Right ventricle myocardium inferior (tissue), 1 donor: ENCODE data around the gene KIF5C. TPM values are rescaled to one million over a fixed set of nuclear protein-coding genes. Genes with fewer than 3 reads are reported as not detected.

Experiments
- ATAC-seq: fragments of 200-7000 bp; cut with Tn5 transposase; one replicate; pipeline ENCODE4 v1.9.1; 2020; ENCODE audit warnings: mild to moderate bottlenecking, moderate library complexity
- DNase-seq: peaks from one replicate; pipeline ENCODE4 v3.0.0; 2021; ENCODE audit errors: missing footprints
- intact Hi-C: fragments of 100-400 bp; cut with DNase I; formaldehyde crosslinking; loops from one replicate; pipeline ENCODE4 v1.11.0; 2022
- total RNA-seq: library from RNA; stranded (reverse); fragmentation: NEBNext Ultra II Directional; extraction: Animal tissue kit (Norgen Biotek cat#: 25700); gene quantifications from one replicate; pipeline ENCODE4 v1.2.1, GENCODE V29; 2021
- donor health status: DM: no; HTN: yes; CAD: no; lungs with severe emphysema.

KIF5C gene
- total RNA-seq, 1 donor from 2014 or later = 0.87 TPM

DNA sequence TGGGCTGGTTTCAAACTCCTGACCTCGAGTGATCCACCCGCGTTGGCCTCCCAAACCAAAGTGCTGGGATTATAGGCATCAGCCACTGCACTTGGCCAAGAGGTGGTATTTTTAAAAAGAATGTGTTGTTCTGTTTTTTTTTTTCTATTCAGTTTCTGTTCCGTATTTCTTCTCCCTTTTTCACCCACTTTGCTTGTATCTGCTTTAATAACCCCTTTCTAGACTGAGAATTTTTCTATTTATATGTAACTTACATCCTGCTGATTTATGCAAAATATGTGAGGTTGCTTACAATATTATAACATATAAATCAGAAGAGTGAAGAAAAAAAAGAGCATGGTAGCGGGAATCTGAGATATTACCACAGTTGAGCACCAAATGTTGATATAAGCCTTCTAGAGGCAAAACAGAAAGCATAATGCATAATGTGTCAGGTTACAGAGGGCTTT is 146.3 kb downstream of the KIF5C start:
- DNase-seq = no peak
- no peak for ATAC-seq
- intact Hi-C loops = loop anchor here (10.0 kb wide), 1 partner anchor 294 kb away; no protein-coding TSS in a partner anchor

DNA sequence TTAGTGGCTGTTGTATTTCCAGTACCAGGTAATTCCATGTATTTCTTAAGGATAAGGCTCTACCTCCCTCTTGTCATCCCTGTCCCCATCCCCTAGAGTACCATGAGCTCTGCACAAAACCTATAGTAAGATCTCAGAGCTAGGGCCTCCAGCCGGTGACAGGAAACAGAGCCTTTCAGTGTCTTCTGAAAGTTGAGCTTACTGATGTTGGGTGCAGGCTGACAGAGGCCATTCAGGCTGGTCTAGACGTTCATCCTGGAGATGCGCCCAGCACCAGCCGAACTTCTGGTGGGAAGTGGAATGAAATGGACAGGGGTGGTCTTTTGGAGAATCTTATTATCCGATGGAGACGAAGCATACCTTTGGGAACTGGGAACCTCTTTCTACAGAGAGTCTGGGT is 146.7 kb downstream of the KIF5C start:
- DNase-seq (no peak), ATAC-seq (no peak)
- intact Hi-C loops = loop anchor here (10.0 kb wide), 1 partner anchor 293 kb away; no protein-coding TSS in a partner anchor

DNA sequence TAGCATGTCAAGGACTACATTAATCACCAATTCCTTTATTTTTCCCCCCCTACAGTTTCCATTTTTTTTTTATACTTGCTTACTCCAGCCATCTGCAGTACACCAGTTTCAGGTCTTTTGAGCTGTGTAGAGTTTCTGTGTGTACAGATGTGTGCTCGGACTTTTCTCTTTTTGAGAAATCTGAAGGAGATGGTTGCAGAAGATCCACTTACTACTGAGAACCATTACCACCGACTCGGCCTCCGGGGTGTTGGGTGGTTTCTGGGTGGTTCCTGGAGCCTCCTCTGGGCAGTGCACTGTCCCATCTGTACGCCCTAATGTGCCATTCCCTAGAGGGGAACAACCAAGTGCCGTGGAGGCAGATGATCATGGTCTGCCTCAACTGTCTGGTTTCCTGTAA is 148.1 kb downstream of the KIF5C start:
- ATAC-seq (no peak), DNase-seq (no peak)
- intact Hi-C loops = loop anchor here (10.0 kb wide), 1 partner anchor 292 kb away; no protein-coding TSS in a partner anchor

DNA sequence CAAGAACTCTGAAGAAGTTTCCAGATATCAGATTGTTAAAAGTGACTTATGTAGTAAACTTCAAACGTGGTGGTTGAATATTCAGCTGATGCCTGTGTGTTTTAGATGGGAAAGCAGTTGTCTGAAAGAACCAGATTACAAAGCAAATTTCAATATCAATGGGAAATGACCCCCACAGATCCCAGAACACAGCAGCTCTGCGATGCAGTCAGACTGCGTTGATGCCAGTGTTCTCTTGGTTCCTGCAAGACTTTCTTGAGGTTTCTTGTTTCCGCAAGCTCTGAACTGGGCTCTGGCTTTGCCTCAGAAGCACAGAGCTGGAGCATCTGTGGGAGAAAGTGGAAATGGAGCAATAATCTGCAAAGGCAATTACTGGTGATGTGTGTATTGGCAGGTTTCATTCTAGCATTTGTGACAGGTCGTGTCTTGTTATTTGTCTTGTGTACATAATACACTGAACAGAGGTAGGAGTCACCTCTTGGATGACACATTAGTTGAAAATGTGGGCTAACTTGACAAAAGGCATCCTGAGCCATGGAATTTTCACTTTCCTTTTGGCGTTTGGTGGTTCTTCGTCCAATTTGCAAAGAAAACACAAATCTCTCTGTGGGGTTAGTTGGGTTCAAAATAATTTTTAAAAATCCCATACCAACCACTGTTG is 152.7 kb downstream of the KIF5C start:
- DNase-seq = no peak
- intact Hi-C loops = loop anchor here (10.0 kb wide), 1 partner anchor 287 kb away; no protein-coding TSS in a partner anchor
- no peak for ATAC-seq

DNA sequence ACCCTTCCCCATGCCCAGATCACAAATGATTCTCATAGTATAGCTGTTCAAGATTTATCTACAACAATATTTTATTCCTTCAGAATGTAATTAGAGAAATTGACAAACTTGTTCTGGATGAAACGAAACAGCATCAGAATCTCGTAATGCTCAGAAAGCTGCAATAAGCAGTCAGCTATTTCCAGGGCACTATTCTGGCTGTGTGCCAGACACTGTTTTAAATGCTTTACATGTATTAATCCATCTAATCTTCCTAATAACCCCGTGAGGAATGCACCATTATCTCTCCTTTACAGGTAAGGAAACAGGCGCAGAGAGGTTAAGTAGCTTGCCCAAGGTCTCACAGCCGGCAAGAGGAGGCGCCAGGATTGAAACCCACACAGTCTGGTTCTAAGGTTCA is 153.3 kb downstream of the KIF5C start:
- no peak for ATAC-seq
- intact Hi-C loops = loop anchor here (10.0 kb wide), 1 partner anchor 286 kb away; no protein-coding TSS in a partner anchor
- no peak for DNase-seq

DNA sequence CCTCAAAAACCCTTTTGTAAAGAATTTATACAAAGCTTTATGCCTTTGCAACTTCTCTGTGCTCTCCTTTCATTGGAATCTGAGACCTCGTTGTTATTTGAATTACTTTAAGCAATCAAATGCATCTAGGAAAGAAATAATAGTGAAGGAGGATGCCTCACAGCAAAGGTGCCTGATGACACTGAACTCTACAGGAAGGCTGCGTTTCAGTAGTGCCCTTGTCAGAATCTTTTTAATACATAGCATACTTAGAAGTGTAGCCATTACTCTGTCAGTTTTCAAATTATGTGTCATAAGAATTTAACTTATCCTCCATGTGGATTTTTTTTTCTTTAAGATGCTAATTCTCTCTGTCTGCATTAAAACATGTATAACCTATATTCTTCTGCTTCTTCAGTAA is 153.9 kb downstream of the KIF5C start:
- intact Hi-C loops = loop anchor here (10.0 kb wide), 1 partner anchor 286 kb away; no protein-coding TSS in a partner anchor
- DNase-seq (no peak), ATAC-seq (no peak)

DNA sequence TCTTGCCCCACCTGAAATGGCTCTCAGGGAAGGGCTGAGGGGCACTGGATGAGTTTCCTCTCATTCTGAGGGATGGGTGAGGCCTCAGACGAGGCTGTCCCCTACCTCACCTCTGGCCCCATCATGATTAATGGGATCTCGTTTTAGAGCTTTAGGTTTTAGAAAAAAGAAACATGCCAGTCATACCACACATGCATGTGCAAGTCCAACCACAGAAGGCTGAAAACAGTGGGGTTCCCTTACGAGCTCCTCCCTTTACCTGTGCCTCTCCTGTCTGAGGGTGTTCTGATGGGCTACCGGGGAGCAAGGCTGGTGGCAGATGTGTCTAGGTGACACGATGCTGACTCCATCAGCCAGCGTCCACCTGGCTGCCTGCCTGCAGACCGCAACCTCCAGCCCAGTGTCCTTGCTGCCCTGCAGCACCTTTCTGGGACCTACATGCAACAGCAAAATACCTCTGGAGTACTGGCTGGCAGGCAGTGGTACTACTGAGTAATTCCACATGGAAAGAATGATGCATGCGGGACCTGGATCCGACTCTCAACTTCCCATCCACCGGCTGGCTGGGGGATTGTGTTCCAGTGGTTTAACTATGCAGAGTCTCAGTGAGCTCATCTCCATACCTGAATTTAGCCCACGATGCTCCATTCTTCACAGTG is 154.4 kb downstream of the KIF5C start:
- ATAC-seq = no peak
- no peak for DNase-seq

DNA sequence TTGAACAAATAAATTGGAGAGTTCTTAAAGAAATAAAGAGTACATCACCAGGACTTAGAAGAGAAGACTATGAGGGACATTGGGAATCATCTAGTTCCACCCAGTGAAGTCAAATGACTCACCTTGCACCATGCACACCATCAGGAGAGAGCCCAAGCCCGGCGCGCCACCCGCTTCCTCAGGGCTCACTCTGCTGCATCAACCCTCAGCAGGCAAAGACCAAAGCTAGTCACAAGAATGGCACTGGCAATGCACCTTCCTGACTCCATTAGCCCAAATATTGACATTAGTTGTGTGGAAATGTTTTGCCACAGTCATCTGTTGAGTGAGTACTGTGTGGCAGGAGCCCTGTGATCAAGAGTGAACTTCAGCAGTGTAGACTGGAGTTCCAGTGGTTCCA is 156.4 kb downstream of the KIF5C start:
- ATAC-seq = no peak
- no peak for DNase-seq
- intact Hi-C loops = no loop called here

More for the DNA sequence above, 154.4 kb downstream of the KIF5C start:
- intact Hi-C loops = loop anchor here (10.0 kb wide), 1 partner anchor 285 kb away; no protein-coding TSS in a partner anchor

DNA sequence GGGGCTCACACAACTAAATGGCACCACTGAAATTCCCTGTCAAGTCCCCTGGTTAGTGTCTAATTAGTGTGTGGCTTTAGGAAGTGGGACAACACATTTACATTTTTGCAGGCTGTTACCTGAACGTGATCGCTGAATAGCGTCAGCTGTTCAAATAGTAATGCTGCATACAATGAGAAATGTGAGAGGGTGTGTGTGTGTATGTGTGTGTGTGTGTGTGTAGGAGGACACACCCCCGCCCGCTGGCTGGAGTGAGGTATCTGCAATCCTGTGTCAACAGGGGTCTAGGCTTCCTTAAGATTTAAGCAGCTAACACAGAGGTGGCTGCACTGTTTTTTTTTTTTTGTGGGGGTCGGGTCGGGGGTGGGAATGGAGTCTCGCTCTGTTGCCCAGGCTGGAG is 158.7 kb downstream of the KIF5C start:
- ATAC-seq (no peak), DNase-seq (no peak)
- intact Hi-C loops = no loop called here

DNA sequence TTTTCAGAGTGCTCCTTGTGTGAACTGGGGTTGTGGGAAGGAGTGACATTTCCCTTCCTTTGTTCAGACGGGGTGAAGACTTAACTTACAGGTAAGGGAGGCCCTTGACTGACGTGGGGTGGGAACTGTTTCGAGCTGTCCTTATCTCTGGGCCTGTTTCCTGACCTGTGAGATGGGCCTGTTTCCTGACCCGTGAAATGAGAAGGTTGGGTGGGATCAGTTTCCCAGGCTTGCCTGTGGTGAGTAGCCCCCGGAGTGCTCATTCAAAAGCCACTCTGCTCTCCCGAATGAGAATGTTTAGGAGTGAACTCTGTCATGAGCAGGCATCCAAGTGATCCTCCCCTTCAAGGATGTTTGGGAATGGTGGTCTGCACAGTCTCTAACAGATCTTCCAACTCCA is 159.4 kb downstream of the KIF5C start:
- ATAC-seq (no peak), DNase-seq (no peak)
- intact Hi-C loops = no loop called here

DNA sequence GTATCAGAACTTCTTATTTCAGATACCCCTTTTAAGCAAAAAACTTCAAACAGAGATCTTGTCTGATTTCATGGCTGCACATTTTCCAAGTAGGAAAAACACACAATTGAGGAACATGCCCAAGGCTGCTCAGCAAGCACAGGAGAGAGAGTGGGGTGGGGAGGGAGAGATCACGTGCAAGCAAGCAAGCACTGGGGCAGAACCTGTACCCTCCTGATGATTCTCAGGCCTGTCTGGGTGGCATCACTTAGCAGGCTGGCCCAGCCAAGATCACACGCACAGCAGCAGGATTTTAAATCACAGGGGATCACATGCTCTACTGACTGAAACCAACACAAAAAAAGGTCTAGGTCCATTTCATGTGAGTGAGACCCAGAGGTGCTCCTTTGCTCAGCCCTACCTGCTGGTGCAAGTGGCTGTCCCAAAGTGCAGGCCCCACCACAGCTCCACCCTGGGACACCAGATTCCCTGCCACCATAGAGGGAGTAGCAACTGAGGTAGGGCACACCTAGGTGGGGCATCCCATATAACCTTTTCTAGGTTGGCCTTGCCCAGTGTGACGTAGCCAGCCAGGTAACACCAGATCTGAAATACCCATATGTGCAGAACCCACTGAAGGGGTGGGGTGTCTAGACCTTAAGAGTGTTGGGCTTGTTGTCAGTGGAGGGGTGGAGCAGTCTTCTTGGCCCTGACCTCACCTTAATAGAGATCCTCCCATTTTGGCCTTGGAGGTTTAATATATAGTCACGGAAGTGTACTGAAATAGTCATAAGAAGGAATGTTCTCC is 161.7 kb downstream of the KIF5C start:
- intact Hi-C loops = no loop called here
- no peak for ATAC-seq
- DNase-seq = no peak

DNA sequence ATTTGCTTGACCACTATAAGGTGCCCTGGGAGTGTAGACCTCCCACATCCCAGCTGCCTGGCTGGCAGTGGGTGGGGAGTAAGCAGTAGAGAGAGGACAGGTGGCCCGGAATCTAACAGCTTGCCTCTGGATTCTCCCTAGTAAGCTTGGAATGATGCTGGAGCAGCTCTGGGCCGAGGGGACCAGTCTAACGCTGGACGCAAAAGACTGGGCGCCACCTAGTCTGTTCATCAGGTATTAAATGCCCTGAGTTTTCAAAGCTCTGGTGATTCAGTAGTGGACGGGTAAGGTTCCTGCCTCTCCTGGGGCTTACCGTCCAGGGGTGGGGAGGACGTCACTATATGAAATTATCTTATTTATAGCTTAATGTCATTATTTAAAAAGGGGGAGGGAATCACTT is 162.8 kb downstream of the KIF5C start:
- no peak for DNase-seq
- intact Hi-C loops = no loop called here
- no peak for ATAC-seq

DNA sequence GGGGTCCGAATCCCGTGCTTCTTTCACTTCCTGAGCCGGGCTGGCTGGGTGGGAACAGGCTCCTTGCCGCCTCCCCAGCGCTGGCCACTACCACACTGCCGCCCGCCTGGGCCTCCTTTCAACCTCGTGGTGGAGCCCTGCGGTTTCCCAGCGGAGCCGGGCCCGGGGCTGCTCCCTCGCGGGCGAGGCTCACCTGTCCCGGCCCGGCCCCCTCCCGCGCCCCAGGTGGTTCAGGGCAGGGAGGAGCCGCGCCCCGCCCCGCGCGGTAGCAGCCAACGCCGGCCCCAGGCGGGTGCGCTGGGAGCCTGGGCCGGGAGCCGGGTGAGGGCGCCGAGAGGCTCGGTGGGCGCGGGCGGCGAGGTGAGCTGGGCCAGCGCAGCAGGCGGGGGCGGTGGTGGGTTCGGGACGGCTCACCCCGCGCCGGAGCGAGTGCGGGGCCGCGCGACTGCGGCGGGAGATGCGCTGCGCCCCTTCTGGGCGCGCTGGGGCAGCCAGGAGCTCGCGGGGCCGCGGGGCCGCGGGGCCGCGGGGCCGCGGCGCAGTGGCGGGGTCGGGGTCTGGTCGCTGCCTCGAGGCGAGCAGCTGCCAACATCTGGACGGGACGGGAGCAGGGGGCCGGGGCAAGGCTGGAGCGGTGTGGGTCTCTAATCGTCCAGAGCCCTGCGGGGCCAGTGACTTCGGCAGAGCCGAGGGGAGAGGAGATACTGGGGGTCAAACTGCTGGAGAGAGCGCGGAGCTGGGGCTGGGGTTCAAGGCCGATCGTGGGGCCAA is 163.6 kb downstream of the KIF5C start, which contains the start of gene LYPD6B:
TSS of gene LYPD6B (plus strand) at position 258 of the 771 bp plus-strand sequence. CDS start 92,250 bp downstream, outside the sequence.
- intact Hi-C loops = no loop called here
- no peak for DNase-seq
- no peak for ATAC-seq

DNA sequence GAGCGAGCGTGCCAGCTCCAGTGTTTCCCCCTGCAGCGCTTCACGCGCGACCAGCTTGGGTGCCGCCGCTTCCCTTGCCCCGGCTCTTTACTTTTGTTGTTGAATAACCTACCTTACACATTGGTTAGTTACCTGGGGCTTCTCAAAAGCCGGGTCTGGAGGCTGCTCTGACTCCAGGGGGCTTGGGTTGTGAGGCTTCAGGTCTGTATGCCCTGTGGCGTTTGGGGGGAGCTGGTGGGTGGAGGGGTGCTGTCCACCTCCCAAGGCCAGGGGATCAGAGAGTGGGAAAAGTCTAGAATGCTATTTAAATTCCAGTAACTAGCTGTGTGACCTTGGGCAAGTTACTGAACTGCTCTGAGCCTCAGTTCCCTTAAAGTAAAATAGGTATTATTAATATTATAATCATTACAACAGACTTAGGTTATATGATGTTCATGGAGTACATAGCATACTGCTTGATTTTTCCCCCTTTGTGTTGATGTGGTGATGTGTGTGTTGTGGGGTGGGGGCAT is 164.2 kb downstream of the KIF5C start:
- ATAC-seq (no peak), DNase-seq (no peak)
- intact Hi-C loops = no loop called here

DNA sequence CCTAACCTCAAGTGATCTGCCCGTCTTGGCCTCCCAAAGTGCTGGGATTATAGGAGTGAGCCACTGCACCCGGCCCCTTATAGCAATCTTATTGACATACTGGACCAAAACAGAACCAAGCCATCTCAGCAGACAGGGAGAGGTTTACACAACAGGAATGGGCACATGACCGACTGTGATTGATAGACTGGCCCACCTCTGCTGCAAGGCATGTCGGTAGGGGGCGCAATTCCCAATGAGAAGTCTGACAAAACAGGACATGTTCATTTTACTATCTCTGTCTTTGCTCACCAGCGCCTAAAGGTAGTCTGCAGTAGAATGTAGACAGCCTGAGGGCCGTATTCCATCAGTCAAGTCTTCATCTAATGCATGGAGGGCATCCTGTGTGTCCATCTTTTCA is 165.4 kb downstream of the KIF5C start:
- intact Hi-C loops = no loop called here
- no peak for DNase-seq
- no peak for ATAC-seq

DNA sequence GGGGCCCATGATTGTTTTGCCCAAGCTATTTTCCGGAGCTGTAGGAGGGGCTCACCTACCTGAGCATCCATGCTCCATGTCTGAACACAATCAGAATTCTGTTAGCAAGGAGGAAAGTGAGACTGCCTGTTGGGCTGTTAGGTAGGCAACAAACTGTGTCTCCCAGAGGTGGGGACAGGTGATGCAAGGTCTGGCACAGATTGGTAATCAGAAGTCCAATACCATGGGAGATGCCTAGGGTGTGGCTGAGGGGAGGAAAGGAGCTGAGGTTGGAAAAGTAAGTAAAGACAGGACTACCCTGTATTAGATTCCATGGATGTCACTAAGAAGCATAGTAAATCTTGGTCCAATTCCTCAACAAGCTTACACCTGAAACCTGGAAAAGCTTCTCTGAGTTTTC is 166.5 kb downstream of the KIF5C start:
- DNase-seq (no peak), ATAC-seq (no peak)
- intact Hi-C loops = no loop called here

DNA sequence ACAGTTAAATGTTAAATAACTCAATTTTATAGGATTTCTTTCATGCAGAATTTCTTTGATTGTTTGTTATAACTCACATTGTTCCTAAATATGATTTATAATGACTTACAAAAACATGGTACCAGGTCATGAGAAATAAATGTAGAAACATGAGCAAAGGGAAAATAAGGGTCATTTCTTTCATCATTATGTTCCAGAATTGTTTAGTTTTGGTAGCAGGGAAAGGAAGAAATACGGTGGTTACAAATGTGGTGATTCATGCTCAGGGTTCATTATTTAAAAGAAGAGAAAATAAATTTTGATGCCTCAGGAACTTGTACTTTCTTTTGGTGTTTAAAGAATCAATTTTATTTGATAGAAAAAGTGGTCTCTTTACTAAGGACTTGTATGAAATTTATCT is 167.9 kb downstream of the KIF5C start:
- intact Hi-C loops = no loop called here
- ATAC-seq = no peak
- no peak for DNase-seq

DNA sequence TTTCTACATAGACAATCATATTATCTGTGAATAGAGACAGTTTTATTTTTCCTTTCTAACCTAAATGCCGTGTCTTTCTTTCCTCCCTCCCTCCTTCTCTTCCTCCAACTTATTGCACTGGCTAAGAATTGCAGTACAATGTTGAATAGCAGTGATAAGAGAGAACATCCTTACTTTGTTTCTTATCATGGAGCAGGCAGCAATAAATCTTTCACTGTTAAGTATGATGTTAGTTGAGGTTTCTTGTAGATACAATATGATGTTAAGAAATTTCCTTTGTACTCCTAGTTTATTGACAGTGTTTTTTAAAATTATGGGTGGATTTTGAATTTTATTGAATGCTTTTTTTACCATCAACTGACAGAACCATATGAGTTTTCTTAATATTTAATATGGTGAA is 169.5 kb downstream of the KIF5C start:
- intact Hi-C loops = no loop called here
- no peak for ATAC-seq

More for the DNA sequence above, 169.5 kb downstream of the KIF5C start:
- no peak for DNase-seq
